Measurements from ENCODE around the gene TBX4. TPM values are rescaled to one million over a fixed set of nuclear protein-coding genes. Genes with fewer than 3 reads are reported as not detected.

The TBX4 gene
- total and polyA plus RNA-seq, 2 of the 13 experiments (the other 11 are each of a cell fraction or from before 2014, with no cell fraction given) = 0.11 to 1.1 TPM

DNA sequence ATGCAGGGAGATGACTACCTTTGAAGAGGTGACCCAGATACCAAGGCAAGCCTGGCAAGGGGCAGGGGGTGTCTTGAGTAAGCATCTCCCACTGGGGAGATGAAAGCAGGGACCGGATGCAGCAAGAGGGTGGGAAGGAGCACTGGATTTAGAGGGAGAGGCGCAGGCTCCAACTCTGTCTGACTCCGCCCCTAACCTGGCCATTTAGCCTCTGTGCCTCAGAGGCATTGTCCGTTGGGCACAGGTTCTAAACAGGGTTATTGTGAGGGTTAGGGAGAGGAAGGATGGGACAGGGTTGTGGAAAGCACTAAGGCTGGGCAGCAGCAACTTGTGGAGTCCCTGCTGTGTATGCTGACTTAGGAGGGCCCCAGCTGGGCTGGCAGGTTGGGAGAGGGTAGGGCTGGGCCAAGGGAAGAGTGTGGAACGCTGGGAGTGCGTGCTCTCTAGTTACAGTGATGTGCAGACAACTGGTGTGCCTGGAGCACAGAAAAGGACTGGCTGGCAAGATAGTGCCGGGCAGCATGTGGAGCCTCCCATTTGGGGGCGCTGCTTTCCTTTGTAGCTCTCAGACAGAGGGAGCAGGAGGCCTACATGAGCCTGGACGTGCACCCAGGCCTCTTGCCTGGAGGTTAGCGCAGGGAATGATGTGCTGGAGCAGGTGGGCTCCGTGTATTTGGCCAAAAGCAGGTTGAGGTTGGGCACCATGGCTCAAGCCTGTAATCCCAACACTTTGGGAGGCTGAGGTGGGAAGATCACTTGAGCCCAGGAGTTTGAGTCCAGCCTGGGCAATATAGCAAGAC is 26.3 kb upstream of the TBX4 start (continued):
- no peak for TF ChIP-seq ZHX2 (IDR thresholded peaks at IDR 0.05; ENCODE audit: low read depth)
- TF ChIP-seq ZHX2 (CRISPR knock-in tag; IDR thresholded peaks at IDR 0.05; ENCODE audit: borderline replicate concordance) = no peak
- TF ChIP-seq KLF16 (CRISPR knock-in tag; IDR thresholded peaks at IDR 0.05) = no peak
- no peak for TF ChIP-seq PLRG1 (conservative IDR thresholded peaks at IDR 0.05)
- TF ChIP-seq ZBTB42 (CRISPR knock-in tag; IDR thresholded peaks at IDR 0.05) = no peak
- no peak for TF ChIP-seq ZNF749 (CRISPR knock-in tag; IDR thresholded peaks at IDR 0.05; ENCODE audit: borderline replicate concordance)
- no peak for TF ChIP-seq ZBTB7B (CRISPR knock-in tag; IDR thresholded peaks at IDR 0.05)
- no peak for TF ChIP-seq MEIS2 (CRISPR knock-in tag; IDR thresholded peaks at IDR 0.05)
- TF ChIP-seq HDAC2 (CRISPR knock-in tag; IDR thresholded peaks at IDR 0.05) = peak; percentile 45; the same call in 1 of the 2 replicates
- no peak for TF ChIP-seq ZNF383 (CRISPR knock-in tag; IDR thresholded peaks at IDR 0.05; ENCODE audit: borderline replicate concordance)
- TF ChIP-seq, protein P1, sequence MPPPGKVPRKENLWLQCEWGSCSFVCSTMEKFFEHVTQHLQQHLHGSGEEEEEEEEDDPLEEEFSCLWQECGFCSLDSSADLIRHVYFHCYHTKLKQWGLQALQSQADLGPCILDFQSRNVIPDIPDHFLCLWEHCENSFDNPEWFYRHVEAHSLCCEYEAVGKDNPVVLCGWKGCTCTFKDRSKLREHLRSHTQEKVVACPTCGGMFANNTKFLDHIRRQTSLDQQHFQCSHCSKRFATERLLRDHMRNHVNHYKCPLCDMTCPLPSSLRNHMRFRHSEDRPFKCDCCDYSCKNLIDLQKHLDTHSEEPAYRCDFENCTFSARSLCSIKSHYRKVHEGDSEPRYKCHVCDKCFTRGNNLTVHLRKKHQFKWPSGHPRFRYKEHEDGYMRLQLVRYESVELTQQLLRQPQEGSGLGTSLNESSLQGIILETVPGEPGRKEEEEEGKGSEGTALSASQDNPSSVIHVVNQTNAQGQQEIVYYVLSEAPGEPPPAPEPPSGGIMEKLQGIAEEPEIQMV (CRISPR knock-in tag; IDR thresholded peaks at IDR 0.05; ENCODE audit: low read depth) = peak; percentile 69; the same call in 1 of the 2 replicates
- peak; percentile 90 for TF ChIP-seq ZFX (CRISPR knock-in tag; IDR thresholded peaks at IDR 0.05; ENCODE audit: low read depth)
- TF ChIP-seq, protein P2, sequence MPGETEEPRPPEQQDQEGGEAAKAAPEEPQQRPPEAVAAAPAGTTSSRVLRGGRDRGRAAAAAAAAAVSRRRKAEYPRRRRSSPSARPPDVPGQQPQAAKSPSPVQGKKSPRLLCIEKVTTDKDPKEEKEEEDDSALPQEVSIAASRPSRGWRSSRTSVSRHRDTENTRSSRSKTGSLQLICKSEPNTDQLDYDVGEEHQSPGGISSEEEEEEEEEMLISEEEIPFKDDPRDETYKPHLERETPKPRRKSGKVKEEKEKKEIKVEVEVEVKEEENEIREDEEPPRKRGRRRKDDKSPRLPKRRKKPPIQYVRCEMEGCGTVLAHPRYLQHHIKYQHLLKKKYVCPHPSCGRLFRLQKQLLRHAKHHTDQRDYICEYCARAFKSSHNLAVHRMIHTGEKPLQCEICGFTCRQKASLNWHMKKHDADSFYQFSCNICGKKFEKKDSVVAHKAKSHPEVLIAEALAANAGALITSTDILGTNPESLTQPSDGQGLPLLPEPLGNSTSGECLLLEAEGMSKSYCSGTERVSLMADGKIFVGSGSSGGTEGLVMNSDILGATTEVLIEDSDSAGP (CRISPR knock-in tag; IDR thresholded peaks at IDR 0.05; ENCODE audit: borderline replicate concordance) = no peak; the same call in 1 of the 2 replicates
- TF ChIP-seq CBX1 (IDR thresholded peaks at IDR 0.05; ENCODE audit: low read depth) = peak; percentile 40
- TF ChIP-seq, protein P3, sequence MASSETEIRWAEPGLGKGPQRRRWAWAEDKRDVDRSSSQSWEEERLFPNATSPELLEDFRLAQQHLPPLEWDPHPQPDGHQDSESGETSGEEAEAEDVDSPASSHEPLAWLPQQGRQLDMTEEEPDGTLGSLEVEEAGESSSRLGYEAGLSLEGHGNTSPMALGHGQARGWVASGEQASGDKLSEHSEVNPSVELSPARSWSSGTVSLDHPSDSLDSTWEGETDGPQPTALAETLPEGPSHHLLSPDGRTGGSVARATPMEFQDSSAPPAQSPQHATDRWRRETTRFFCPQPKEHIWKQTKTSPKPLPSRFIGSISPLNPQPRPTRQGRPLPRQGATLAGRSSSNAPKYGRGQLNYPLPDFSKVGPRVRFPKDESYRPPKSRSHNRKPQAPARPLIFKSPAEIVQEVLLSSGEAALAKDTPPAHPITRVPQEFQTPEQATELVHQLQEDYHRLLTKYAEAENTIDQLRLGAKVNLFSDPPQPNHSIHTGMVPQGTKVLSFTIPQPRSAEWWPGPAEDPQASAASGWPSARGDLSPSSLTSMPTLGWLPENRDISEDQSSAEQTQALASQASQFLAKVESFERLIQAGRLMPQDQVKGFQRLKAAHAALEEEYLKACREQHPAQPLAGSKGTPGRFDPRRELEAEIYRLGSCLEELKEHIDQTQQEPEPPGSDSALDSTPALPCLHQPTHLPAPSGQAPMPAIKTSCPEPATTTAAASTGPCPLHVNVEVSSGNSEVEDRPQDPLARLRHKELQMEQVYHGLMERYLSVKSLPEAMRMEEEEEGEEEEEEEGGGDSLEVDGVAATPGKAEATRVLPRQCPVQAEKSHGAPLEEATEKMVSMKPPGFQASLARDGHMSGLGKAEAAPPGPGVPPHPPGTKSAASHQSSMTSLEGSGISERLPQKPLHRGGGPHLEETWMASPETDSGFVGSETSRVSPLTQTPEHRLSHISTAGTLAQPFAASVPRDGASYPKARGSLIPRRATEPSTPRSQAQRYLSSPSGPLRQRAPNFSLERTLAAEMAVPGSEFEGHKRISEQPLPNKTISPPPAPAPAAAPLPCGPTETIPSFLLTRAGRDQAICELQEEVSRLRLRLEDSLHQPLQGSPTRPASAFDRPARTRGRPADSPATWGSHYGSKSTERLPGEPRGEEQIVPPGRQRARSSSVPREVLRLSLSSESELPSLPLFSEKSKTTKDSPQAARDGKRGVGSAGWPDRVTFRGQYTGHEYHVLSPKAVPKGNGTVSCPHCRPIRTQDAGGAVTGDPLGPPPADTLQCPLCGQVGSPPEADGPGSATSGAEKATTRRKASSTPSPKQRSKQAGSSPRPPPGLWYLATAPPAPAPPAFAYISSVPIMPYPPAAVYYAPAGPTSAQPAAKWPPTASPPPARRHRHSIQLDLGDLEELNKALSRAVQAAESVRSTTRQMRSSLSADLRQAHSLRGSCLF (CRISPR knock-in tag; IDR thresholded peaks at IDR 0.05; ENCODE audit: borderline replicate concordance) = no peak

All from HepG2 (cell line).